ENCODE results near the gene SLC47A1. TPM values are rescaled to one million over a fixed set of nuclear protein-coding genes. Genes with fewer than 3 reads are reported as not detected.
"Not testable (repeated sequence)": the region's sequence is repeated elsewhere in the genome, so short reads cannot be mapped to it uniquely, and the experiment has no call there.

SLC47A1 gene
- total and polyA plus RNA-seq, 2 donors: 0.53 to 1.6 TPM

- H3K27ac ChIP-seq (ENCODE audit: low read depth): peak overlapping the region; percentile 70
- no peaks in the 10 kb centered on the region for H3K4me1 ChIP-seq (ENCODE audit: insufficient read depth)
- WGBS: 42% methylated on average over 6 of the region's 6 CpGs
- no peaks in the 10 kb centered on the region for H3K36me3 ChIP-seq (ENCODE audit: insufficient read depth)
- no peak for DNase-seq (ENCODE audit: extremely low spot score)
- H3K4me3 ChIP-seq (ENCODE audit: low read depth, low read length): peak overlapping the region; percentile 62
These were observed 25.1 kb upstream of the SLC47A1 start for GRCh38 chr17:19508577-19508867.

GRCh38 chr17:19509281-19509852, 24.3 kb upstream of the SLC47A1 start:
- H3K4me1 ChIP-seq (ENCODE audit: insufficient read depth); H3K4me3 ChIP-seq (ENCODE audit: low read depth, low read length); DNase-seq (ENCODE audit: extremely low spot score); H3K27ac ChIP-seq (ENCODE audit: low read depth); H3K36me3 ChIP-seq (ENCODE audit: insufficient read depth): not testable (repeated sequence)
- WGBS: 91% methylated on average over 5 of the region's 5 CpGs

- H3K4me1 ChIP-seq (ENCODE audit: insufficient read depth): no peaks in the 10 kb centered on the region
- no peak for DNase-seq (ENCODE audit: extremely low spot score)
- WGBS: 64% methylated on average over 9 of the region's 9 CpGs
- H3K27ac ChIP-seq (ENCODE audit: low read depth): no peak overlapping the region
- H3K4me3 ChIP-seq (ENCODE audit: low read depth, low read length): no peak overlapping the region
- H3K36me3 ChIP-seq (ENCODE audit: insufficient read depth): no peaks in the 10 kb centered on the region
These were observed 22.8 kb upstream of the SLC47A1 start for GRCh38 chr17:19510903-19511302.

GRCh38 chr17:19513897-19514488, 19.7 kb upstream of the SLC47A1 start:
- Histone ChIP-seq H3K36me3 (ENCODE audit: insufficient read depth) (no peaks in the 10 kb centered on the region), H3K4me1 (ENCODE audit: insufficient read depth) (no peaks in the 10 kb centered on the region), H3K27ac (ENCODE audit: low read depth) (no peak overlapping the region), H3K4me3 (ENCODE audit: low read depth, low read length) (no peak overlapping the region)
- peak; percentile 43 for DNase-seq (ENCODE audit: extremely low spot score)
- 10% methylated on average over 13 of the region's 13 CpGs for WGBS

GRCh38 chr17:19517699-19518098, 16.0 kb upstream of the SLC47A1 start:
- no peaks in the 10 kb centered on the region for H3K36me3 ChIP-seq (ENCODE audit: insufficient read depth)
- DNase-seq (ENCODE audit: extremely low spot score): no peak
- no peak overlapping the region for H3K27ac ChIP-seq (ENCODE audit: low read depth)
- H3K4me1 ChIP-seq (ENCODE audit: insufficient read depth): no peaks in the 10 kb centered on the region
- H3K4me3 ChIP-seq (ENCODE audit: low read depth, low read length): no peak overlapping the region

GRCh38 chr17:19519388-19520291, 14.0 kb upstream of the SLC47A1 start:
- H3K4me3 ChIP-seq (ENCODE audit: low read depth, low read length); DNase-seq (ENCODE audit: extremely low spot score); H3K4me1 ChIP-seq (ENCODE audit: insufficient read depth); H3K36me3 ChIP-seq (ENCODE audit: insufficient read depth); H3K27ac ChIP-seq (ENCODE audit: low read depth): not testable (repeated sequence)
- WGBS: 38% methylated on average over 13 of the region's 13 CpGs

- Histone ChIP-seq H3K36me3 (ENCODE audit: insufficient read depth) (no peaks in the 10 kb centered on the region), H3K27ac (ENCODE audit: low read depth) (no peak overlapping the region), H3K4me1 (ENCODE audit: insufficient read depth) (no peaks in the 10 kb centered on the region), H3K4me3 (ENCODE audit: low read depth, low read length) (no peak overlapping the region)
- no peak for DNase-seq (ENCODE audit: extremely low spot score)
- 90% methylated on average over 5 of the region's 5 CpGs for WGBS
These were observed 13.0 kb upstream of the SLC47A1 start for GRCh38 chr17:19520641-19521040.

- WGBS: 75% methylated on average over 9 of the region's 9 CpGs
- no peaks in the 10 kb centered on the region for H3K4me1 ChIP-seq (ENCODE audit: insufficient read depth)
- H3K27ac ChIP-seq (ENCODE audit: low read depth): no peak overlapping the region
- DNase-seq (ENCODE audit: extremely low spot score): no peak
- H3K4me3 ChIP-seq (ENCODE audit: low read depth, low read length): no peak overlapping the region
- H3K36me3 ChIP-seq (ENCODE audit: insufficient read depth): no peaks in the 10 kb centered on the region
These were observed 10.0 kb upstream of the SLC47A1 start for GRCh38 chr17:19523690-19524089.

GRCh38 chr17:19526950-19527349, 6.7 kb upstream of the SLC47A1 start:
- not testable (repeated sequence) for H3K36me3 ChIP-seq (ENCODE audit: insufficient read depth); H3K4me3 ChIP-seq (ENCODE audit: low read depth, low read length); H3K4me1 ChIP-seq (ENCODE audit: insufficient read depth); H3K27ac ChIP-seq (ENCODE audit: low read depth); DNase-seq (ENCODE audit: extremely low spot score)
- WGBS: 88% methylated on average over 4 of the region's 4 CpGs

- DNase-seq (ENCODE audit: extremely low spot score): no peak
These were observed 1.7 kb upstream of the SLC47A1 start for GRCh38 chr17:19531780-19532501.

GRCh38 chr17:19533036-19533717, 477 bp upstream of the SLC47A1 start:
- Histone ChIP-seq H3K27ac (ENCODE audit: low read depth) (no peak overlapping the region), H3K4me3 (ENCODE audit: low read depth, low read length) (peak overlapping the region; percentile 48), H3K36me3 (ENCODE audit: insufficient read depth) (no peaks in the 10 kb centered on the region), H3K4me1 (ENCODE audit: insufficient read depth) (peaks cover 2% of the 10 kb centered on the region)
- DNase-seq (ENCODE audit: extremely low spot score): no peak
- WGBS: 38% methylated on average over 30 of the region's 30 CpGs

More at GRCh38 chr17:19531780-19532501, 1.7 kb upstream of the SLC47A1 start:
- 91% methylated on average over 8 of the region's 8 CpGs for WGBS
- Histone ChIP-seq H3K36me3 (ENCODE audit: insufficient read depth) (no peaks in the 10 kb centered on the region), H3K4me3 (ENCODE audit: low read depth, low read length) (no peak overlapping the region), H3K4me1 (ENCODE audit: insufficient read depth) (peaks cover 2% of the 10 kb centered on the region), H3K27ac (ENCODE audit: low read depth) (no peak overlapping the region)

- Histone ChIP-seq H3K4me1 (ENCODE audit: insufficient read depth) (peaks cover 2% of the 10 kb centered on the region), H3K27ac (ENCODE audit: low read depth) (no peak overlapping the region)
- 54% methylated on average over 19 of the region's 19 CpGs for WGBS
These were observed 1.0 kb downstream of the SLC47A1 start for GRCh38 chr17:19534562-19535149.

GRCh38 chr17:19537111-19537510, 3.5 kb downstream of the SLC47A1 start:
- Histone ChIP-seq H3K36me3 (ENCODE audit: insufficient read depth) (no peaks in the 10 kb centered on the region), H3K4me1 (ENCODE audit: insufficient read depth) (peaks cover 2% of the 10 kb centered on the region), H3K4me3 (ENCODE audit: low read depth, low read length) (no peak overlapping the region), H3K27ac (ENCODE audit: low read depth) (no peak overlapping the region)
- no peak for DNase-seq (ENCODE audit: extremely low spot score)
- WGBS: 92% methylated on average over 6 of the region's 6 CpGs

More at GRCh38 chr17:19534562-19535149, 1.0 kb downstream of the SLC47A1 start:
- peak overlapping the region; percentile 48 for H3K4me3 ChIP-seq (ENCODE audit: low read depth, low read length)
- H3K36me3 ChIP-seq (ENCODE audit: insufficient read depth): no peaks in the 10 kb centered on the region
- DNase-seq (ENCODE audit: extremely low spot score): no peak
